Smooth muscle cell (in vitro differentiated cells): ENCODE results near the gene ZBTB48. TPM values are rescaled to one million over a fixed set of nuclear protein-coding genes. Genes with fewer than 3 reads are reported as not detected.

Experiments used
- DNase-seq: peaks from one replicate; lab custom pipeline; 2025; ENCODE audit not compliant: unreplicated experiment; lab: John Stamatoyannopoulos, UW
- H2AFZ ChIP-seq: fragments of 200-600 bp; sonication (generic); 2 replicates; pipeline ENCODE4 v1.6.0; 2016; ENCODE audit warnings: antibody characterized with exemption, low read depth, mild to moderate bottlenecking
- H3F3A ChIP-seq: fragments of 200-600 bp; sonication (generic); 2 replicates; pipeline ENCODE4 v1.6.0; 2017; ENCODE audit warnings: antibody characterized with exemption, low read depth
- H3K27ac ChIP-seq: fragments of 200-600 bp; sonication (generic); 2 replicates; pipeline ENCODE4 v1.5.1; 2016; ENCODE audit warnings: low read depth, mild to moderate bottlenecking
- H3K27me3 ChIP-seq: fragments of 200-600 bp; sonication (generic); 2 replicates; pipeline ENCODE4 v1.6.1; 2016; ENCODE audit warnings: low read depth, mild to moderate bottlenecking
- H3K36me3 ChIP-seq: fragments of 200-600 bp; sonication (generic); 2 replicates; pipeline ENCODE4 v1.5.1; 2016; ENCODE audit warnings: low read depth
- H3K4me1 ChIP-seq: fragments of 200-600 bp; sonication (generic); 2 replicates; pipeline ENCODE4 v1.5.1; 2016; ENCODE audit warnings: low read depth
- H3K4me2 ChIP-seq: fragments of 200-600 bp; sonication (generic); 2 replicates; pipeline ENCODE4 v1.6.0; 2016; ENCODE audit warnings: mild to moderate bottlenecking
- H3K4me3 ChIP-seq: fragments of 200-600 bp; sonication (generic); 2 replicates; pipeline ENCODE4 v1.5.1; 2016; ENCODE audit warnings: mild to moderate bottlenecking
- H3K79me2 ChIP-seq: fragments of 200-600 bp; sonication (generic); 2 replicates; pipeline ENCODE4 v1.6.0; 2016; ENCODE audit warnings: low read depth, mild to moderate bottlenecking
- H3K9ac ChIP-seq: fragments of 200-600 bp; sonication (generic); 2 replicates; pipeline ENCODE4 v1.6.0; 2016; ENCODE audit warnings: low read depth
- H3K9me3 ChIP-seq: fragments of 200-600 bp; sonication (generic); replicated peaks from 2 replicates; pipeline ENCODE4 v1.5.1; 2016; ENCODE audit warnings: low read depth
- H4K20me1 ChIP-seq: fragments of 200-600 bp; sonication (generic); 2 replicates; pipeline ENCODE4 v1.6.0; 2016; ENCODE audit warnings: low read depth
- CTCF ChIP-seq: fragments of 200-600 bp; sonication (generic); IDR thresholded peaks from 2 replicates; pipeline ENCODE4 v1.5.1; 2017; ENCODE audit warnings: borderline replicate concordance, mild to moderate bottlenecking, antibody characterized with exemption; ENCODE audit not compliant: insufficient read depth, poor library complexity, severe bottlenecking
- WGBS: methylation state at CpG from one replicate; pipeline ENCODE4 v1.1.7; 2016; ENCODE audit warnings: low lambda C conversion rate; 5-methylcytosine and 5-hydroxymethylcytosine counted together
- polyA plus RNA-seq: library from polyadenylated mRNA; unstranded; fragments of >200 nt; fragmentation: Nextera tagmentation; extraction: Ambion mirVana; gene quantifications from 2 replicates; pipeline ENCODE4 v1.2.1, GENCODE V29; 2016
- total RNA-seq: library from RNA; depleted of rRNA; stranded (reverse); fragments of >200 nt; gene quantifications from 2 replicates; pipeline ENCODE4 v1.2.3, GENCODE V29; 2014

ZBTB48 gene
- total and polyA plus RNA-seq, 2 experiments from 2014 or later = 9.7 to 16.3 TPM

DNA sequence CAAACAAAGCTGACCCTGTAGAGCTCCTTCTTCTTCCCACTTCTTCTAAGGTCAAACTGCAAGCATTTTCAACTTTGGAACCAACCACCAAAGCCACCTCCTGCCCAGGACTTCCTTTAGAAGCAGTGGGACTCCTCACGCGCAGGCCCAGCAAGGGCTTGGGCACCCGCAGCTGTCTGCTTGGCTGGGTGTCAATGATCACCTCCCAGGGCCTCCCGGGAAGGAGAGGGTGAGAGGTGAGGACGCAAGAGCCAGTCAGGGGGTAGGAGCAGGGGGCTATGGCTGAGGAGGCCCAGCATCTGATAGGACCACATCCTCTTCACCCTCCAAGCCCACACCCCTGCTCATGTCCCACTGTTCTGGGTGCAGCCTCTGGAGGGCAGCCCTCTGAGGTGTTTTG lies 12.6 kb downstream of the ZBTB48 start:
- H3K4me2 ChIP-seq = no peak overlapping the region
- no peak overlapping the region for H3K4me3 ChIP-seq
- no peaks in the 10 kb centered on the region for H3K9me3 ChIP-seq
- H3K9ac ChIP-seq = no peak overlapping the region
- H3F3A ChIP-seq = no peaks in the 10 kb centered on the region
- H4K20me1 ChIP-seq = peaks cover 51% of the 10 kb centered on the region
- no peaks in the 10 kb centered on the region for H3K36me3 ChIP-seq
- peaks cover 5% of the 10 kb centered on the region for H3K79me2 ChIP-seq
- 59% methylated on average over 5 of the region's 5 CpGs for WGBS
- DNase-seq = no peak
- H3K27me3 ChIP-seq = no peaks in the 10 kb centered on the region
- TF ChIP-seq CTCF = no peak
- H2AFZ ChIP-seq = no peak overlapping the region
- H3K4me1 ChIP-seq = no peaks in the 10 kb centered on the region
- no peak overlapping the region for H3K27ac ChIP-seq

GRCh38 chr1:6592865-6593593 lies 13.2 kb downstream of the ZBTB48 start:
- Histone ChIP-seq H3K27ac (no peak overlapping the region), H3K4me2 (no peak overlapping the region), H3K9ac (no peak overlapping the region), H3K27me3 (no peaks in the 10 kb centered on the region), H3K79me2 (peaks cover 10% of the 10 kb centered on the region), H3K4me1 (no peaks in the 10 kb centered on the region), H4K20me1 (peaks cover 57% of the 10 kb centered on the region), H3F3A (no peaks in the 10 kb centered on the region), H3K9me3 (no peaks in the 10 kb centered on the region), H3K36me3 (no peaks in the 10 kb centered on the region), H3K4me3 (no peak overlapping the region), H2AFZ (no peak overlapping the region)
- no peak for TF ChIP-seq CTCF
- DNase-seq = no peak
- WGBS = 98% methylated on average over 36 of the region's 38 CpGs

- DNase-seq = no peak
- H2AFZ ChIP-seq = no peak overlapping the region
- peaks cover 65% of the 10 kb centered on the region for H4K20me1 ChIP-seq
- 97% methylated on average over 15 of the region's 15 CpGs for WGBS
- no peaks in the 10 kb centered on the region for H3F3A ChIP-seq
- H3K9me3 ChIP-seq = no peaks in the 10 kb centered on the region
- no peak for TF ChIP-seq CTCF
- peaks cover 16% of the 10 kb centered on the region for H3K79me2 ChIP-seq
- no peak overlapping the region for H3K9ac ChIP-seq
- no peak overlapping the region for H3K4me3 ChIP-seq
- H3K27ac ChIP-seq = no peak overlapping the region
- no peak overlapping the region for H3K4me2 ChIP-seq
- H3K36me3 ChIP-seq = no peaks in the 10 kb centered on the region
- H3K27me3 ChIP-seq = no peaks in the 10 kb centered on the region
- H3K4me1 ChIP-seq = no peaks in the 10 kb centered on the region
Observed at GRCh38 chr1:6593810-6594209, 14.0 kb downstream of the ZBTB48 start.
